AG10803 (cell line): Measurements from ENCODE around the gene INPP5A.

Experiments used
- DNase-seq: peaks from one replicate; pipeline ENCODE4 v3.0.0; 2010; ENCODE audit warnings: low read depth
- H3K4me3 ChIP-seq: 2 replicates; pipeline ENCODE4 v1.5.1; 2011; ENCODE audit warnings: mild to moderate bottlenecking, low read length, control low read depth
- CTCF ChIP-seq: conservative IDR thresholded peaks from 2 replicates; pipeline ENCODE4 v1.5.1; 2011; ENCODE audit warnings: mild to moderate bottlenecking, low read length, control low read depth, inconsistent platforms

Gene INPP5A

GRCh38 chr10:132656283-132657126 lies 118.9 kb downstream of the INPP5A start:
- H3K4me3 ChIP-seq = no peak overlapping the region
- no peak for TF ChIP-seq CTCF
- DNase-seq = no peak

DNA sequence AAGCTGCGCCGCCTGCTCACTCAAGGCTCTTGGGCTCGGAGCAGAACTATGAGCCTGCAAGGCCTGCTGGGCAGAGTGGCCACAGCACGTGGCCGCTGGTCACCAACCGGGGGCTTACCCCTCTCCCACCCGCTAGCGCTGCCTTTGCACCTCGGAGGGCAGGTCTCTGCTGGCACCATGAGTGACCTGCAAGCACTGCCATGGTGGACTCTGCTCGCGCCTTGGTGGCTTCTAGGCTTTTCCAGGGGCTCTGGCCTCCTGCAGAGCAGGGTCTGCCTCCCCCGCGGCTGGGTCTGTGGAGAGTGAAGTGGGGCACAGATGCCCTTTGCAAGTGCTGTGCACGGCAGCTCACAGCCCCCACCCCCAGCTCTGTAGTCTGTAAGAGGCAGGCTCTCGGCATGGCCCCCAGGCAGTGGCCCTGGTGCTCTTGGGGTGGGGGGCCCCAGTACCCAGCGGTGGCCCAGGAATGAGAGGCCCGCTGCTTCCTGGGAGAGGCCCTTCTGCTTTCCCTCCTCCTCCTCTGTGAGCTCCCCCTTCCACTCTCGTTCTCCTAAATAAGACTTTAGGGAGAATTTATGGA lies 119.6 kb downstream of the INPP5A start:
- no peak overlapping the region for H3K4me3 ChIP-seq
- TF ChIP-seq CTCF = no peak
- no peak for DNase-seq

DNA sequence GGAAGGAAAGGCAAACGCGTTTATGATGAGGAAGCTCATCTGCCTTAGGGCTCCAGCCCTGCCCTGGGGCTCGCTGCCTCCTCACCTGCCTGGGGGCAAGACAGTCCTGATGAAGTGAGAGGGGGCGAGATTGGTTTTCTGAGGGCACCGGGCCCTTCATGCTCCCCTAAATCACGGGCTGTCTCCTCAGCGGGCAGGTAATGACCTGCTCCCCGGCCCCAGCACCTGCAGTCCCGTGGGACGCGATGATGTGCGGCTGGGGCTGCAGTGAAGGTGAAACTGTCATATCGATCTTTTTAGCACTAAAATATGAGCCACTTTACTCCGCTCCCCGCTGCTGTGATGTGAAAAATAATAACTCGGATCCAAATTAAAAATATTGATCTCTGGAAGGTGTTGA lies 120.2 kb downstream of the INPP5A start:
- no peak overlapping the region for H3K4me3 ChIP-seq
- no peak for TF ChIP-seq CTCF
- DNase-seq = no peak

GRCh38 chr10:132658546-132659205 lies 121.1 kb downstream of the INPP5A start:
- TF ChIP-seq CTCF = no peak
- H3K4me3 ChIP-seq = no peak overlapping the region
- no peak for DNase-seq

DNA sequence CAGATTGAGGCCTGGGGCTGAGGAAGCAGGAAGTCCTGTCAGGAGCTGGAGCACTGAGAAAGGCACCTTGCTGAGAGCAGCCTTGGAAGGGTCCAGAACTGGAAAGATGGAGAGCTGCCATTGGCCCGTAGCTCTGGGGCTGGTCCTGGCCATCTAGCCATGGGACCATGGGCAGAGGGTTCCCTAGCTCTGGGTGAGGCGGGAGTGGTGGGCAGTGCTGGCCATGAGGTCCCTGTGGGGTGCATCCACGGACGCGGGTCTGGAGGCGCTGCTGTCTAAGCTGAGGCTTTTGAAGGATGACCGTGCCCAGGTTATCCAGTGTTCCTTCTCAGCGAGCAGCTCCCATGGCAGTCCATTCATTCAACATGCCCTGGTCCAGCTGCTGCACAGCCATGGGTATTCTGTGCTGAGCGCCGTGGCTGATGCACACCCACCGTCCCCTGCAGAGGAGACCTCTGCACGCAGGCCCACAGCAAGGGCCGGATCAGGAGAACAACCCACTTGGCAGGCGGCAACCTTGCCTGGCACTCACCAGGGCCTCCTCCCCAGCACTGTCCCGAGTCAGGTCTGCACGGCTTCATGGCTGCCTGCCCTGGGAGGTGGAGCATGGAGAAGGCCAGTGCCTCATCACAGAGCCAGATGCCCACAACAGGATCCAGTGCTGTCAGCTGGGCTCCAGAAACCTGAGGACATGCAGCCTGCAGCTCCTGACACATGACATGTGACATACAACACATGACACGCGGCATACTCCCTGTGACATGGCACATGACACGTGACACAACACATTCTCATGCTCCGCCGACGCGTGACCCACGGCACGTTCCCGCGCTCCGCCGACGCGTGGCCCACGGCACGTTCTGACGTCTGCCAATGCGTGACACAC lies 121.9 kb downstream of the INPP5A start:
- DNase-seq = no peak
- no peak for TF ChIP-seq CTCF
- H3K4me3 ChIP-seq = no peak overlapping the region

GRCh38 chr10:132660385-132660784 lies 122.8 kb downstream of the INPP5A start:
- H3K4me3 ChIP-seq = no peak overlapping the region
- no peak for TF ChIP-seq CTCF
- no peak for DNase-seq
